Karpas-422 (cell line): ENCODE data around the gene MYO1E. TPM values are rescaled to one million over a fixed set of nuclear protein-coding genes. Genes with fewer than 3 reads are reported as not detected.

Source experiments
- DNase-seq: peaks from one replicate; pipeline ENCODE4 v3.0.0-alpha.2; 2015
- H2AFZ ChIP-seq: fragments of 200-600 bp; sonication (generic); 2 replicates; pipeline ENCODE4 v1.6.1; 2014; ENCODE audit warnings: antibody characterized with exemption, low read length, mixed read lengths
- H3K27ac ChIP-seq: fragments of 200-600 bp; sonication (generic); 2 replicates; pipeline ENCODE4 v1.5.1; 2014; ENCODE audit warnings: mild to moderate bottlenecking, low read length, moderate library complexity
- H3K27me3 ChIP-seq: fragments of 200-600 bp; sonication (generic); 2 replicates; pipeline ENCODE4 v1.6.1; 2014; ENCODE audit warnings: low read length, mixed read lengths
- H3K36me3 ChIP-seq: fragments of 200-600 bp; sonication (generic); 2 replicates; pipeline ENCODE4 v1.6.1; 2014; ENCODE audit warnings: low read length, mixed read lengths; ENCODE audit not compliant: insufficient read depth
- H3K4me1 ChIP-seq: fragments of 200-600 bp; sonication (generic); 2 replicates; pipeline ENCODE4 v1.6.1; 2014; ENCODE audit warnings: mild to moderate bottlenecking, low read length, mixed read lengths
- H3K4me2 ChIP-seq: fragments of 200-600 bp; sonication (generic); 2 replicates; pipeline ENCODE4 v1.6.1; 2014; ENCODE audit warnings: low read length, low read depth, mild to moderate bottlenecking; ENCODE audit not compliant: poor library complexity, severe bottlenecking
- H3K4me3 ChIP-seq: fragments of 200-600 bp; sonication (generic); 2 replicates; pipeline ENCODE4 v1.5.1; 2014; ENCODE audit warnings: mild to moderate bottlenecking, antibody characterized with exemption, low read length, mixed read lengths
- H3K79me2 ChIP-seq: fragments of 200-600 bp; sonication (generic); 2 replicates; pipeline ENCODE4 v1.6.1; 2014; ENCODE audit warnings: mild to moderate bottlenecking, low read length, mixed read lengths
- H3K9ac ChIP-seq: fragments of 200-600 bp; sonication (generic); 2 replicates; pipeline ENCODE4 v1.6.0; 2014; ENCODE audit warnings: low read length
- H3K9me2 ChIP-seq: fragments of 200-600 bp; sonication (generic), shearing (Covaris generic); replicated peaks from 2 replicates; pipeline ENCODE4 v1.6.0; 2014; ENCODE audit warnings: mild to moderate bottlenecking, low read length, moderate library complexity; ENCODE audit not compliant: insufficient read depth
- H3K9me3 ChIP-seq: fragments of 300-700, 200-600 bp; sonication (generic); 2 replicates; pipeline ENCODE4 v1.6.1; 2014; ENCODE audit warnings: low read length, mixed read lengths
- H4K20me1 ChIP-seq: fragments of 200-600 bp; sonication (generic); 2 replicates; pipeline ENCODE4 v1.6.1; 2014; ENCODE audit warnings: mild to moderate bottlenecking, antibody characterized with exemption, low read length, low read depth; ENCODE audit not compliant: insufficient read depth
- total RNA-seq: library from RNA; depleted of rRNA; stranded (reverse); fragments of >200 nt; shearing (Covaris generic); gene quantifications from 2 replicates; pipeline ENCODE4 v1.2.3, GENCODE V29; 2014; ENCODE audit warnings: low replicate concordance

Gene MYO1E
- total RNA-seq, 1 experiment from 2014 or later, result 1.5 TPM

DNA sequence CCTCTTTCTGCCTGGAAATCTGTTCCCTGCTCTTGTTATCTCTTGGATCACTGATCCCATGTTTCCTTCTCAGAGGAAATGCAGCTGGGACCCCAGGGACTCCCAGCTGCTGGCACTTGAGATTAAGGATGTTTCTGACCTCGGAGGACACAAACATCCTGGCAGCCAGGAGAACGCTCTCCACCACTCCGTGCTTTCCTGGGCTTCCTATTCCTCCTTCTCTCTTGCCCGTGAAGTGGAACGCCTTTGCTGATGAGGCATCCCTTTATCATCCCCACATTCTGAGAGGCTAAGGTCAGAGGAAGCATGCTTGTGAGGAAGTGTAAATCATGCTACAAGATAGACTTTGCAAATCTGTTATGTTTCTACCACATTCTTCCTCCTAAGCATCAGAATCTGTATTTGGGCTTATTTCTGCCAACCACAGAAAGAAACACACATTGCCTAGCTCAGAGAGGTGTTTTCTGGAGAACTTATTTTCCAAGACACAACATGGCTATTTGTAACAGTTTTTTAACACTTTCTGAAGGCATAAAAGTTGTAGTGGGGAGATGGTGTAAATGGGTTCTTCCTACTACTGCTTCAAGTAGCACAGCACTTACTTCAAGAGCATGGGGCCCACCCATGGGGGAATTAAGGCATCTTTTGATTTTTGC lies 191.6 kb downstream of the MYO1E start:
- no peak overlapping the region for H3K9ac ChIP-seq
- peaks cover 7% of the 10 kb centered on the region for H3K4me1 ChIP-seq
- DNase-seq, result no peak
- no peaks in the 10 kb centered on the region for H3K27me3 ChIP-seq
- no peaks in the 10 kb centered on the region for H3K36me3 ChIP-seq
- H4K20me1 ChIP-seq, result no peaks in the 10 kb centered on the region
- no peaks in the 10 kb centered on the region for H3K9me2 ChIP-seq
- H3K4me3 ChIP-seq, result no peak overlapping the region
- H3K27ac ChIP-seq, result no peak overlapping the region
- no peak overlapping the region for H2AFZ ChIP-seq
- no peaks in the 10 kb centered on the region for H3K9me3 ChIP-seq
- no peak overlapping the region for H3K4me2 ChIP-seq
- no peaks in the 10 kb centered on the region for H3K79me2 ChIP-seq

DNA sequence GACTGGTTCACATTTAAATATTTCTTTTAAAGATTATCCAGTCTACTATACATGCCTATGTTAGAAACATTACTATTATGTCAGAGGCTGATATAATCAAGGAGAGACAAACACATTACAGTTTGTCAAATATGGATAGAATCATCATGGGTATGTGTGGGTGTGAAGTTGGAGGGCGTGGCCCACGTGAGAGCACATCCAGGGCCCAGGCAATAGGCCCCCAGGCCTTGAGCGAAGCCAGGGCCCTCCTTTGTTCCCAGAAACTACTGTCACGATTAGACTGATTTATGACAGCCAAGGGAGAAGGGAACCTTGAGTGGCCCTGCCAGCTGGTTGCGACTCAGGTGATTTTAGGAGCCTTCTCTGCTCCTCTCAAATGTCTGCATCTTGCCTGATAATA lies 193.0 kb downstream of the MYO1E start:
- H3K9ac ChIP-seq, result no peak overlapping the region
- no peaks in the 10 kb centered on the region for H3K9me2 ChIP-seq

DNA sequence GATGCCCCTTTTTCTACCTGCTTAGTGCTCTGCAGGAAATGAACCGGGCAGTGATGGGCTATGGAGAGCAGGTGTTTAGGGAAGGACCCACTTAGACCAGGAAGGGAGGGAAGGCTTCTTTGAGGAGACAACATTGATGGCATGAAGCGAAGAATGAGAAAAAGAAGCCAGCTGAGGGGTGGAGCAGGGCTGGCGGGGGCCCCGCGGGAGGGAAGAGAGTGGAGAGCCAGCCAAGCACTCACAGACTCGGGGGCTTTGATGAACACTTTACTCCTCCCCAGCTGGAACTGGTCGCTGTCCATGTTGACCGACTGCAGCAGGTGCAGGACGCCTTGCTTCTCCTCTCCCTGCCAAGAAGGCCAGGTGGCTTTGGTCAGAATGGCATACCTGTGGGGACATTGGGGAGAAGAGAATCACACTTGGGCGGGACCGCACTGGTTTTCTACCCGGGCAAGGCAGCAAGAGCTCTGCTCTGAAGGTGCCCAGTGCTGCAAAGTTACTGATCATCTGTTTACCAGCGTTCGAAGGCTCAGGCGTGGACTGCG lies 194.4 kb downstream of the MYO1E start:
- H3K4me2 ChIP-seq, result no peak overlapping the region
- no peak overlapping the region for H3K27ac ChIP-seq

More for the DNA sequence above, 193.0 kb downstream of the MYO1E start:
- Histone ChIP-seq H3K79me2 (no peaks in the 10 kb centered on the region), H3K27me3 (no peaks in the 10 kb centered on the region), H3K4me3 (no peak overlapping the region), H2AFZ (no peak overlapping the region), H3K27ac (no peak overlapping the region), H3K9me3 (no peaks in the 10 kb centered on the region), H4K20me1 (no peaks in the 10 kb centered on the region), H3K4me1 (peaks cover 7% of the 10 kb centered on the region), H3K4me2 (no peak overlapping the region), H3K36me3 (no peaks in the 10 kb centered on the region)
- DNase-seq, result no peak

DNA sequence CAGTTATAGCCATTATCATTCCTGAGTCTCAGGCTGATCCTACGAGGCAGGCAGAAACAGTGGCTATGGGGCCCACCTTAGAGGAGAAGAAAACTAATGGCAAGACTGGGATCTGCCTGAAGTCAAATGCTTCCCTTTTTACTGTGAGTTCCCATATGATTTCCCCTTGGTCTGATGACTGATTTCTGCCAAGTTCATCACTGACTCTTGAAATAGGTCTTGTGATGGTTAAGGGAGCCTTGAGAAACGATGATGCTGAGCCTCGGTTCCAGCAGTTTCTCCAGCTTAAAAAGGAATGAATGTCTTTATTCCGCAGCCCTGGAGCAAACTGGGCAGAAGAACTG lies 195.4 kb downstream of the MYO1E start:
- no peak overlapping the region for H3K4me2 ChIP-seq
- H3K36me3 ChIP-seq, result no peaks in the 10 kb centered on the region
- H3K4me3 ChIP-seq, result no peak overlapping the region
- no peak overlapping the region for H2AFZ ChIP-seq
- H3K9ac ChIP-seq, result no peak overlapping the region
- no peaks in the 10 kb centered on the region for H4K20me1 ChIP-seq
- no peaks in the 10 kb centered on the region for H3K9me2 ChIP-seq
- H3K9me3 ChIP-seq, result no peaks in the 10 kb centered on the region
- no peaks in the 10 kb centered on the region for H3K79me2 ChIP-seq
- peaks cover 7% of the 10 kb centered on the region for H3K4me1 ChIP-seq
- no peak for DNase-seq
- H3K27me3 ChIP-seq, result no peaks in the 10 kb centered on the region
- H3K27ac ChIP-seq, result no peak overlapping the region

More for the DNA sequence above, 194.4 kb downstream of the MYO1E start:
- DNase-seq, result no peak
- no peaks in the 10 kb centered on the region for H3K9me3 ChIP-seq
- H3K79me2 ChIP-seq, result no peaks in the 10 kb centered on the region
- H2AFZ ChIP-seq, result no peak overlapping the region
- H3K36me3 ChIP-seq, result no peaks in the 10 kb centered on the region
- no peak overlapping the region for H3K4me3 ChIP-seq
- H4K20me1 ChIP-seq, result no peaks in the 10 kb centered on the region
- no peaks in the 10 kb centered on the region for H3K9me2 ChIP-seq
- H3K4me1 ChIP-seq, result peaks cover 7% of the 10 kb centered on the region
- no peaks in the 10 kb centered on the region for H3K27me3 ChIP-seq
- H3K9ac ChIP-seq, result no peak overlapping the region

DNA sequence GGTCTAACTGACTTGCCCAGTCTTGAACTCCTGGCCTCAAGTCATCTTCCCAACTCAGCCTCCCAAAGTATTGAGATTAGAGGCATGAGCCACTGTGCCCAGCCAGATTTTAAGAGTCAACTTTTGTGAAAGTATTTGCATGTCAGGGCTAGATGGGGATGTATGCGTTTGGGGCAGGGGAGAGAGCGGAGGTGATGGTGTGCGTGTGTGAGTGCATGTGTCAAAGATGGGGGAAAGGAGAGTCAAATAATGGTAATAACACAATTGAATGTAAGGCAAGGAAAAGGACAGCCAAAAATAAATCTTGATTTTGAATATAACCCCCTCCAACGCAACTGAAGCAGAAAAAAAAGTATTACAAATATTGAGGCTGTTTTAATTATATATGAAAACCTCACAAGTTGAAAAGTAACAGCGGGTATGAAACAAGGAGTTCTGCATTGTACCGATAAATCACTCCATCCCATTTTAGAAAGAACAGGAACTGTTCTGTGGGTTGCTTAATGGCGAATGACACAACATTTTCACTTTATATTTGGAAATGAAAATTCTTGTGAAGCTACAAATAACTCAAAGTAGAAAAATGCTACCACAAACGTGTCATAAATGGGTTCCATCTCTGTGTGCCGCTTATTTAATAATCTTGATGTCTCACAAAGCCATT lies 195.9 kb downstream of the MYO1E start:
- H2AFZ ChIP-seq, result no peak overlapping the region

DNA sequence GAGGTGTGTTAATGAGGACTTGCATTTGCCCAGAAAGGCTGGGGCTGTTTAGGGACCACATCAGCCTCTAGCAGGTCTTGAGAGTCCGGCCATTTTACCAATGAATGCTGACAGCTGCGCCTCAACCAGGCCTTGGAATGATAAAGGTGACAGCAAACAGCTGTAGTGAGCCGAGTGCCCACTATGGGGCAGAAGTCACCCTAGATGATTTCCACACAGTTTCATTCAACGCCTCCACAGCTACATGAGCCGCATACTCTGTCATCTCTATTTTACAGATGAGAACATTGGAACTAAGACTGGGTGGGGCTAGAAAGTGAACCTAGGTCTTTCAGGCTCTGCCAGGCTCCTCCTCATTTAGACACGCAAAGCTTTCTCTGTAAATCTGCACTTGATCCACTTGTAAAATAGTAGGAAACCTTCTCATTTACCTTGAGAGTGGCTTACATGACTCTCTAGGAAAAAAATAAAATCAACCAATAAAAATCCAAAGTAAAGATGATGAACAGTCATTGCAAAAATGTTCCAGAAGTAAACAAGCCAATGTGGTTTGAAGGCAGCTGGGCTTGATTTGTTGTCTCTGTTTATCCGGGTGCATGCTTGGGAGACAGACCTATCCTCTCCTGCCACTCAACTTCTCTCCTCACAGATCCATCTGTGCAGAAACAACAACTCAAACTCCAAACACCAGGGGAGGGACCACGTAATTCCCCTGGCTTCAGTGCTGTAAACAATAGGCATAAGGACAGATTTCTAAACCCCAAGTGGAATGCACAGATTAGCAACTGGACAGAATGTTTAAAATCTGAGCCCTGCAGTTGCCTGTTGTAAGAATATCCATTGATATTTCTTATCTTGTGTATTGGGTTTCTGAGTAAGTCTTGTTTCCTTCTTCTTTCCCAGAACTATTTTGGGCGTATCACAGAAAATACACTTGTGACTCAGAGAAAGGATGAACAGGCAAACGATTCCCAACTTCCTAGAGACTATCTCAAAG lies 197.5 kb downstream of the MYO1E start:
- no peaks in the 10 kb centered on the region for H4K20me1 ChIP-seq
- H3K4me1 ChIP-seq, result peaks cover 7% of the 10 kb centered on the region
- H3K27ac ChIP-seq, result no peak overlapping the region
- H3K9me2 ChIP-seq, result no peaks in the 10 kb centered on the region
- DNase-seq, result peak; percentile 82
- H3K9ac ChIP-seq, result no peak overlapping the region
- H3K4me3 ChIP-seq, result no peak overlapping the region
- H3K79me2 ChIP-seq, result no peaks in the 10 kb centered on the region
- H3K27me3 ChIP-seq, result no peaks in the 10 kb centered on the region
- no peaks in the 10 kb centered on the region for H3K36me3 ChIP-seq
- no peaks in the 10 kb centered on the region for H3K9me3 ChIP-seq
- H3K4me2 ChIP-seq, result no peak overlapping the region
- no peak overlapping the region for H2AFZ ChIP-seq

More for the DNA sequence above, 195.9 kb downstream of the MYO1E start:
- Histone ChIP-seq H3K4me1 (peaks cover 7% of the 10 kb centered on the region), H3K4me3 (no peak overlapping the region), H3K36me3 (no peaks in the 10 kb centered on the region), H4K20me1 (no peaks in the 10 kb centered on the region), H3K27ac (no peak overlapping the region), H3K27me3 (no peaks in the 10 kb centered on the region), H3K9me3 (no peaks in the 10 kb centered on the region), H3K79me2 (no peaks in the 10 kb centered on the region), H3K9me2 (no peaks in the 10 kb centered on the region), H3K9ac (no peak overlapping the region), H3K4me2 (no peak overlapping the region)
- no peak for DNase-seq

DNA sequence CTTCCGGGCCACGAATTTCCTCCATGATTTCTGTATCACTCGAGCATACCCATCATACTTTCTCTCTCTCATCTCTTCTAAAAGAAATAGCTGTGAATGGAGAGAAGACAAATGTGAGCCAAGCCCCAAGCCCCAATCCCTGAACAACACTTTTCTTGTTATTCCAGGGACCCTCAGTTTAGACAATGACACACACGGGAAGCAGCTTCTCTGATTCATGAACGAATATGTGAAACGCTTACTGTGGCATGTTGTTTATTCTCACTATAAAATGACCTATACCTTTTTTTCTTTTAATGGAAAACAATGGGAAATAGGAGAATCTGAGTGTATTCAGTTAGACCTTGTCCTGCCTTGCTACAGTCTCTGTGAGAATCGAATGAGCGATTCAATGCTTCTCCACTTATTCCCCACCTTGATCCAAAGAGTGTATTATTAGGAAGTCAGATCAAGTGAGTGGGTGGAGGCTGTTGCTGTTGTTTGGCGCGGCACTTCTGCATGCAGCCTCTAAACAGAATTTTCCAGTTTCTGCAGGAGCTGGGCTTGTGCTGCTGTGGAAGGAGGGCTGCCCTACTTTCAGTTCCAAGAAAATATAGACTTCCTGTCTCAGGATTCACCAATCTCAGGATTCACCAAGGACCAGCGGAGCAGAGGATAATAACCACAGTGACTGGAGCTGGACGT lies 198.4 kb downstream of the MYO1E start:
- Histone ChIP-seq H3K27me3 (no peaks in the 10 kb centered on the region), H3K27ac (no peak overlapping the region), H3K9me3 (no peaks in the 10 kb centered on the region), H3K4me3 (no peak overlapping the region), H3K9me2 (no peaks in the 10 kb centered on the region), H3K4me1 (peaks cover 7% of the 10 kb centered on the region), H3K36me3 (no peaks in the 10 kb centered on the region), H3K9ac (no peak overlapping the region), H4K20me1 (no peaks in the 10 kb centered on the region), H3K4me2 (no peak overlapping the region), H2AFZ (no peak overlapping the region), H3K79me2 (no peaks in the 10 kb centered on the region)
- DNase-seq, result no peak
